ENCODE results near the gene VSTM5.

- TF ChIP-seq CTCF (IDR thresholded peaks at IDR 0.05): no peak
- no peak for TF ChIP-seq RAD21 (IDR thresholded peaks at IDR 0.05; ENCODE audit: low read length)
- no peak for TF ChIP-seq EP300 (IDR thresholded peaks at IDR 0.05; ENCODE audit: borderline replicate concordance in 1 of 2, low read depth in 1 of 2, low read length in 1 of 2)
- TF ChIP-seq POLR2AphosphoS5 (IDR thresholded peaks at IDR 0.05; ENCODE audit: low read depth, low read length): no peak
- TF ChIP-seq TCF12 (IDR thresholded peaks at IDR 0.05): no peak
- TF ChIP-seq FOSL2 (IDR thresholded peaks at IDR 0.05; ENCODE audit: borderline replicate concordance, low read depth): no peak
- no peak for TF ChIP-seq MAX (IDR thresholded peaks at IDR 0.05; ENCODE audit: low read depth)
- TF ChIP-seq JUND (IDR thresholded peaks at IDR 0.05): no peak
- TF ChIP-seq RCOR1 (IDR thresholded peaks at IDR 0.05; ENCODE audit: low read length): no peak
- TF ChIP-seq TAF1 (IDR thresholded peaks at IDR 0.05; ENCODE audit: borderline replicate concordance, low read depth, low read length): no peak
- TF ChIP-seq FOXJ3 (CRISPR knock-in tag; IDR thresholded peaks at IDR 0.05): no peak
Observed at GRCh38 chr11:93838967-93839366, 11.5 kb downstream of the VSTM5 start.

Measured in SK-N-SH (cell line).